Measurements from ENCODE around the gene STX5. TPM values are rescaled to one million over a fixed set of nuclear protein-coding genes. Genes with fewer than 3 reads are reported as not detected.

The STX5 gene
- total and polyA plus RNA-seq, 9 of the 15 experiments (the other 6 are each of a cell fraction or from before 2014, with no cell fraction given), result 2.8 to 28.6 (median 23.7) TPM

DNA sequence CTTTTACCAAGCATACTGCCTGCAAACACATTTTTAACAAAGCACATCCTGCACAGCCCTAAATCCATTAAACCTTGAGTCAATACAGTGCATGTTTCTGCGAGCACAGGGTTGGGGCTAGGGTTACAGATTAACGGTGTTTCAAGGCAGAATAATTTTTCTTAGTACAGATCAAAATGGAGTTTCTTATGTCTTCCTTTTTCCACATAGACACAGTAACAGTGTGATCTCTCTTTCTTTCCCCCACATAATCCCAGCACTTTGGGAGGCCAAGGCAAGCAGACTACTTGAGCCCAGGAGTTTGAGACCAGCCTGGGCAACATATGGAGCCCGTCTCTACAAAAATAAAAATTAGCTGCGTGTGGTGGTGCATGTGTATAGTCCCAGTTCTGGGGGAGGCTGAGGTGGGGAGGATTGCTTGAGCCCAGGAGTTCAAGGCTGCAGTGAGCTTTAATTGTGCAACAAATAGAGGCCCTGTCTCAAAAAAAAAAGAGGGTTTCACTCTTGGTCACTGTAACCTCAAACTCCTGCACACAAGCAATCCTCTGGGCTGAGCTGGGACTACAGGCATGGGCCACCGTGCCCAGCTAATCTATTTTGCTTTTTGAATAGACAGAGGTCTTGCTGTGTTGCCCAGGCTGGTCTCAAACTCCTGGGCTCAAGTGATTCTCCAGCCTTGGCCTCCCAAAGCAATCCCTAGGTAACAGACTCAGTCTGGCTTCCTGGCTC, 29.1 kb upstream of the STX5 start:
- Histone ChIP-seq H3K27ac (ENCODE audit: extremely low read depth, low read depth, low read length) (peak overlapping the region; percentile 63; the same call in 2 of the 3 replicates), H3K4me2 (ENCODE audit: insufficient read depth, low read length) (peak overlapping the region; percentile 76), H3K9me1 (ENCODE audit: control insufficient read depth, insufficient read depth, low read length) (no peaks in the 10 kb centered on the region), H3K4me3 (peak overlapping the region; percentile 30; the same call in 1 of the 2 replicates), H3K79me2 (ENCODE audit: control insufficient read depth, insufficient read depth, low read length) (peaks cover 97% of the 10 kb centered on the region), H3K27me3 (ENCODE audit: control insufficient read depth in 2 of 2, insufficient read depth in 2 of 2, low read length in 2 of 2) (no peaks in the 10 kb centered on the region), H3K9me3 (replicated peaks; ENCODE audit: control insufficient read depth, insufficient read depth, low read depth, low read length) (no peaks in the 10 kb centered on the region), H3K9ac (ENCODE audit: insufficient read depth in 1 of 2, low read depth in 2 of 2, low read length in 2 of 2) (peak overlapping the region; percentile 53 to 59; a peak in 2 of 4 replicates), H3K36me3 (ENCODE audit: control insufficient read depth, insufficient read depth, low read length) (peaks cover 52% of the 10 kb centered on the region), H2AFZ (ENCODE audit: low read depth, low read length) (no peak overlapping the region), H4K20me1 (replicated peaks; ENCODE audit: control insufficient read depth, insufficient read depth, low read length) (peaks cover 13% of the 10 kb centered on the region), H3K4me1 (replicated peaks in 1 of 2; ENCODE audit: control insufficient read depth in 2 of 2, insufficient read depth in 2 of 2, low read length in 2 of 2) (peaks cover 22 to 28% of the 10 kb centered on the region in 2 experiments; a peak in 4 of 5 replicates)
- in situ Hi-C loops (cut with MboI), result loop anchor here (25.0 kb wide), 1 partner anchor 474 kb away; no protein-coding TSS in a partner anchor
- WGBS (ENCODE audit: insufficient coverage, low coverage, missing lambda C conversion rate), result 24% methylated on average over 5 of the region's 5 CpGs
- no peak for DNase-seq (ENCODE audit: extremely low read depth in 1 of 4, low spot score in 3 of 4)
- BruUV-seq (replicated peaks), result no TSS peak
- CTCF ChIA-PET (ENCODE audit: low intra/inter-chr PET ratio), result interaction anchor here (4.1 kb wide), 1 partner anchor 74 kb away, joined by 51 read pairs; the partner anchor contains the start of gene TMEM179B
- no peak for ATAC-seq
- no peak for FAIRE-seq
- intact Hi-C loops (cut with micrococcal nuclease), result loop anchor here (5.0 kb wide), 2 partner anchors 54 to 134 kb away; partner anchors contain the start of genes HNRNPUL2, NXF1 and TTC9C
- POLR2A ChIA-PET, result interaction anchor here (0.6 to 7.2 kb wide), 9 partner anchors 10 to 134 kb away, joined by 3 to 45 read pairs (median 4); partner anchors contain the start of genes HNRNPUL2, SLC3A2 and WDR74
- TF ChIP-seq BHLHE40 (IDR thresholded peaks at IDR 0.05; ENCODE audit: low read length) (no peak), CBFA2T2 (conservative IDR thresholded peaks at IDR 0.05) (no peak), CBX2 (IDR thresholded peaks at IDR 0.05; ENCODE audit: insufficient read depth, low read length, poor library complexity, severe bottlenecking) (no peak), SMARCB1 (IDR thresholded peaks at IDR 0.05; ENCODE audit: insufficient read length, low read depth) (no peak)
- TF ChIP-seq, protein P1, sequence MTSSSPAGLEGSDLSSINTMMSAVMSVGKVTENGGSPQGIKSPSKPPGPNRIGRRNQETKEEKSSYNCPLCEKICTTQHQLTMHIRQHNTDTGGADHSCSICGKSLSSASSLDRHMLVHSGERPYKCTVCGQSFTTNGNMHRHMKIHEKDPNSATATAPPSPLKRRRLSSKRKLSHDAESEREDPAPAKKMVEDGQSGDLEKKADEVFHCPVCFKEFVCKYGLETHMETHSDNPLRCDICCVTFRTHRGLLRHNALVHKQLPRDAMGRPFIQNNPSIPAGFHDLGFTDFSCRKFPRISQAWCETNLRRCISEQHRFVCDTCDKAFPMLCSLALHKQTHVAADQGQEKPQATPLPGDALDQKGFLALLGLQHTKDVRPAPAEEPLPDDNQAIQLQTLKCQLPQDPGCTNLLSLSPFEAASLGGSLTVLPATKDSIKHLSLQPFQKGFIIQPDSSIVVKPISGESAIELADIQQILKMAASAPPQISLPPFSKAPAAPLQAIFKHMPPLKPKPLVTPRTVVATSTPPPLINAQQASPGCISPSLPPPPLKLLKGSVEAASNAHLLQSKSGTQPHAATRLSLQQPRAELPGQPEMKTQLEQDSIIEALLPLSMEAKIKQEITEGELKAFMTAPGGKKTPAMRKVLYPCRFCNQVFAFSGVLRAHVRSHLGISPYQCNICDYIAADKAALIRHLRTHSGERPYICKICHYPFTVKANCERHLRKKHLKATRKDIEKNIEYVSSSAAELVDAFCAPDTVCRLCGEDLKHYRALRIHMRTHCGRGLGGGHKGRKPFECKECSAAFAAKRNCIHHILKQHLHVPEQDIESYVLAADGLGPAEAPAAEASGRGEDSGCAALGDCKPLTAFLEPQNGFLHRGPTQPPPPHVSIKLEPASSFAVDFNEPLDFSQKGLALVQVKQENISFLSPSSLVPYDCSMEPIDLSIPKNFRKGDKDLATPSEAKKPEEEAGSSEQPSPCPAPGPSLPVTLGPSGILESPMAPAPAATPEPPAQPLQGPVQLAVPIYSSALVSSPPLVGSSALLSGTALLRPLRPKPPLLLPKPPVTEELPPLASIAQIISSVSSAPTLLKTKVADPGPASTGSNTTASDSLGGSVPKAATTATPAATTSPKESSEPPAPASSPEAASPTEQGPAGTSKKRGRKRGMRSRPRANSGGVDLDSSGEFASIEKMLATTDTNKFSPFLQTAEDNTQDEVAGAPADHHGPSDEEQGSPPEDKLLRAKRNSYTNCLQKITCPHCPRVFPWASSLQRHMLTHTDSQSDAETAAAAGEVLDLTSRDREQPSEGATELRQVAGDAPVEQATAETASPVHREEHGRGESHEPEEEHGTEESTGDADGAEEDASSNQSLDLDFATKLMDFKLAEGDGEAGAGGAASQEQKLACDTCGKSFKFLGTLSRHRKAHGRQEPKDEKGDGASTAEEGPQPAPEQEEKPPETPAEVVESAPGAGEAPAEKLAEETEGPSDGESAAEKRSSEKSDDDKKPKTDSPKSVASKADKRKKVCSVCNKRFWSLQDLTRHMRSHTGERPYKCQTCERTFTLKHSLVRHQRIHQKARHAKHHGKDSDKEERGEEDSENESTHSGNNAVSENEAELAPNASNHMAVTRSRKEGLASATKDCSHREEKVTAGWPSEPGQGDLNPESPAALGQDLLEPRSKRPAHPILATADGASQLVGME (CRISPR knock-in tag; IDR thresholded peaks at IDR 0.05), result no peak
- TF ChIP-seq, protein P2, sequence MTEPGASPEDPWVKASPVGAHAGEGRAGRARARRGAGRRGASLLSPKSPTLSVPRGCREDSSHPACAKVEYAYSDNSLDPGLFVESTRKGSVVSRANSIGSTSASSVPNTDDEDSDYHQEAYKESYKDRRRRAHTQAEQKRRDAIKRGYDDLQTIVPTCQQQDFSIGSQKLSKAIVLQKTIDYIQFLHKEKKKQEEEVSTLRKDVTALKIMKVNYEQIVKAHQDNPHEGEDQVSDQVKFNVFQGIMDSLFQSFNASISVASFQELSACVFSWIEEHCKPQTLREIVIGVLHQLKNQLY (CRISPR knock-in tag; conservative IDR thresholded peaks at IDR 0.05), result no peak
- TF ChIP-seq, protein P3, sequence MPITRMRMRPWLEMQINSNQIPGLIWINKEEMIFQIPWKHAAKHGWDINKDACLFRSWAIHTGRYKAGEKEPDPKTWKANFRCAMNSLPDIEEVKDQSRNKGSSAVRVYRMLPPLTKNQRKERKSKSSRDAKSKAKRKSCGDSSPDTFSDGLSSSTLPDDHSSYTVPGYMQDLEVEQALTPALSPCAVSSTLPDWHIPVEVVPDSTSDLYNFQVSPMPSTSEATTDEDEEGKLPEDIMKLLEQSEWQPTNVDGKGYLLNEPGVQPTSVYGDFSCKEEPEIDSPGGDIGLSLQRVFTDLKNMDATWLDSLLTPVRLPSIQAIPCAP (CRISPR knock-in tag; IDR thresholded peaks at IDR 0.05; ENCODE audit: borderline replicate concordance), result no peak
- TF ChIP-seq, protein P4, sequence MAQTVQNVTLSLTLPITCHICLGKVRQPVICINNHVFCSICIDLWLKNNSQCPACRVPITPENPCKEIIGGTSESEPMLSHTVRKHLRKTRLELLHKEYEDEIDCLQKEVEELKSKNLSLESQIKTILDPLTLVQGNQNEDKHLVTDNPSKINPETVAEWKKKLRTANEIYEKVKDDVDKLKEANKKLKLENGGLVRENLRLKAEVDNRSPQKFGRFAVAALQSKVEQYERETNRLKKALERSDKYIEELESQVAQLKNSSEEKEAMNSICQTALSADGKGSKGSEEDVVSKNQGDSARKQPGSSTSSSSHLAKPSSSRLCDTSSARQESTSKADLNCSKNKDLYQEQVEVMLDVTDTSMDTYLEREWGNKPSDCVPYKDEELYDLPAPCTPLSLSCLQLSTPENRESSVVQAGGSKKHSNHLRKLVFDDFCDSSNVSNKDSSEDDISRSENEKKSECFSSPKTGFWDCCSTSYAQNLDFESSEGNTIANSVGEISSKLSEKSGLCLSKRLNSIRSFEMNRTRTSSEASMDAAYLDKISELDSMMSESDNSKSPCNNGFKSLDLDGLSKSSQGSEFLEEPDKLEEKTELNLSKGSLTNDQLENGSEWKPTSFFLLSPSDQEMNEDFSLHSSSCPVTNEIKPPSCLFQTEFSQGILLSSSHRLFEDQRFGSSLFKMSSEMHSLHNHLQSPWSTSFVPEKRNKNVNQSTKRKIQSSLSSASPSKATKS (CRISPR knock-in tag; IDR thresholded peaks at IDR 0.05), result no peak

All from K562 (cell line).